K562 (cell line): ENCODE data around the gene MAP3K12. TPM values are rescaled to one million over a fixed set of nuclear protein-coding genes. Genes with fewer than 3 reads are reported as not detected.

Experiments used
- ATAC-seq: fragments of 200-7000 bp; cut with Tn5 transposase; 3 replicates; pipeline ENCODE4 v1.9.1; 2020; ENCODE audit warnings: moderate library complexity
- BruUV-seq: library from RNA; stranded (reverse); fragments of 400-500 nt; replicated peaks from 2 replicates; lab custom pipeline; 2021; lab: Mats Ljungman, UMichigan
- CTCF ChIA-PET: fragments of 300-600 bp; formaldehyde crosslinking; extraction: SDS; loops from one replicate; lab custom pipeline; 2021; ENCODE audit warnings: low intra/inter-chr PET ratio; lab: Yijun Ruan, JAX
- POLR2A ChIA-PET: fragments of 300-600, 350-650 bp; sonication (Branson Sonifier 250); formaldehyde crosslinking; extraction: SDS; loops from one replicate; lab custom pipeline; 2021; ENCODE audit warnings: antibody characterized with exemption, inconsistent platforms; lab: Yijun Ruan, JAX
- DNase-seq, 4 experiments: peaks; one replicate each; pipeline versions ENCODE4 v3.0.0 to v3.0.0-alpha.2; 2011 to 2018; ENCODE audit warnings: low spot score in 3 of 4, mixed read lengths in 3 of 4; ENCODE audit errors: extremely low read depth in 1 of 4
- FAIRE-seq: peaks from 2 replicates; lab custom pipeline; 2011; peaks lifted over from hg19 to GRCh38; lab: Jason Lieb, UNC
- H2AFZ ChIP-seq: 2 replicates; pipeline ENCODE4 v1.6.0; 2011; ENCODE audit warnings: low read depth, low read length, control low read depth, inconsistent platforms
- H3K27ac ChIP-seq: fragments of 200-600 bp; 3 replicates; pipeline ENCODE4 v1.8.0; 2011; ENCODE audit warnings: low read depth, mild to moderate bottlenecking, control low read depth, inconsistent platforms, low read length, moderate library complexity, mixed read lengths; ENCODE audit errors: extremely low read depth
- H3K27me3 ChIP-seq, 2 experiments: fragments of 300-600 bp in 1 of 2; 2 replicates in 1 of 2; 3 replicates in 1 of 2; pipeline versions ENCODE4 v1.6.0 to v1.8.0; 2011; ENCODE audit warnings: inconsistent platforms in 2 of 2, low read length in 2 of 2, mild to moderate bottlenecking in 1 of 2, mixed read lengths in 1 of 2, moderate library complexity in 1 of 2; ENCODE audit not compliant: control insufficient read depth in 2 of 2, insufficient read depth in 2 of 2
- H3K36me3 ChIP-seq: fragments of 300-600 bp; 3 replicates; pipeline ENCODE4 v1.8.0; 2011; ENCODE audit warnings: mild to moderate bottlenecking, low read length, inconsistent platforms; ENCODE audit not compliant: control insufficient read depth, insufficient read depth
- H3K4me1 ChIP-seq, 2 experiments: fragments of 200-600 bp in 1 of 2; replicated peaks in 1 of 2; 2 replicates in 1 of 2; 3 replicates in 1 of 2; pipeline versions ENCODE4 v1.5.1 to v1.8.0; 2011; ENCODE audit warnings: inconsistent platforms in 2 of 2, low read length in 2 of 2, mild to moderate bottlenecking in 1 of 2, mixed read lengths in 1 of 2, moderate library complexity in 1 of 2; ENCODE audit not compliant: control insufficient read depth in 2 of 2, insufficient read depth in 2 of 2
- H3K4me2 ChIP-seq: 2 replicates; pipeline ENCODE4 v1.6.1; 2011; ENCODE audit warnings: low read length, control low read depth, inconsistent platforms, mixed read lengths; ENCODE audit not compliant: insufficient read depth
- H3K4me3 ChIP-seq: fragments of 200-600 bp; sonication (generic), shearing (Covaris generic); 2 replicates; pipeline ENCODE4 v1.5.1; 2016; ENCODE audit warnings: control low read depth, inconsistent platforms
- H3K79me2 ChIP-seq: fragments of 200-600 bp; 3 replicates; pipeline ENCODE4 v1.8.0; 2011; ENCODE audit warnings: low read length, inconsistent platforms; ENCODE audit not compliant: control insufficient read depth, insufficient read depth
- H3K9ac ChIP-seq, 2 experiments: 2 replicates each; pipeline versions ENCODE4 v1.6.0 to v1.6.1; 2011; ENCODE audit warnings: low read depth in 2 of 2, low read length in 2 of 2, control low read depth in 1 of 2, inconsistent platforms in 1 of 2, mild to moderate bottlenecking in 1 of 2, mixed read lengths in 1 of 2; ENCODE audit not compliant: insufficient read depth in 1 of 2
- H3K9me1 ChIP-seq: one replicate; pipeline ENCODE4 v1.6.0; 2011; ENCODE audit warnings: inconsistent platforms, mild to moderate bottlenecking, low read length, moderate library complexity; ENCODE audit not compliant: control insufficient read depth, insufficient read depth
- H3K9me3 ChIP-seq: replicated peaks from 2 replicates; pipeline ENCODE4 v1.5.1; 2011; ENCODE audit warnings: low read depth, low read length, inconsistent platforms; ENCODE audit not compliant: control insufficient read depth, insufficient read depth
- H4K20me1 ChIP-seq: replicated peaks from 2 replicates; pipeline ENCODE4 v1.6.1; 2011; ENCODE audit warnings: low read length, inconsistent platforms, mixed read lengths; ENCODE audit not compliant: control insufficient read depth, insufficient read depth
- ELK3 ChIP-seq: fragments of 450-650 bp; formaldehyde crosslinking; IDR thresholded peaks from 2 replicates; pipeline ENCODE4 v1.4.0; 2020; ENCODE audit warnings: mild to moderate bottlenecking
- KLF13 ChIP-seq: fragments of 450-650 bp; IDR thresholded peaks from 2 replicates; pipeline ENCODE4 v1.6.1; 2016; ENCODE audit warnings: missing genetic modification characterization, low read depth, mild to moderate bottlenecking, missing compliant biosample characterization, moderate library complexity, borderline replicate concordance
- NRF1 ChIP-seq, 2 experiments: fragments of 450-650 bp; IDR thresholded peaks in 1 of 2; conservative IDR thresholded peaks in 1 of 2; 2 replicates each; pipeline ENCODE4 v1.6.1; 2014; ENCODE audit warnings: mild to moderate bottlenecking in 2 of 2
- RNF2 ChIP-seq: sonication (generic); IDR thresholded peaks from 2 replicates; pipeline ENCODE4 v1.6.1; 2016
- SMARCE1 ChIP-seq: fragments of 450-650 bp; IDR thresholded peaks from 2 replicates; pipeline ENCODE4 v1.7.1; 2016; ENCODE audit warnings: mild to moderate bottlenecking
- SNRNP70 ChIP-seq: fragments of 200-400 bp; formaldehyde crosslinking; optimal IDR thresholded peaks from 2 replicates; pipeline ENCODE3; 2017; ENCODE audit warnings: low read depth, low read length
- TAL1 ChIP-seq: fragments of 450-650 bp; IDR thresholded peaks from 2 replicates; pipeline ENCODE4 v1.6.1; 2016; ENCODE audit warnings: mild to moderate bottlenecking
- ZKSCAN1 ChIP-seq: fragments of 150-350 bp; IDR thresholded peaks from 2 replicates; pipeline ENCODE4 v1.6.1; 2016; ENCODE audit warnings: low read depth, low read length
- WGBS: fragments of 100-300 bp; shearing (Covaris generic); methylation state at CpG from one replicate; pipeline ENCODE4 v1.1.6; 2016; ENCODE audit warnings: low coverage, mixed read lengths; ENCODE audit not compliant: insufficient coverage; ENCODE audit errors: missing lambda C conversion rate; 5-methylcytosine and 5-hydroxymethylcytosine counted together
- in situ Hi-C: fragments of 300-500 bp; cut with MboI; formaldehyde crosslinking; loops from 4 replicates; pipeline ENCODE4 v1.15.0; 2018; ENCODE audit warnings: inconsistent platforms, mixed read lengths
- intact Hi-C: fragments of 100-400 bp; cut with micrococcal nuclease; formaldehyde crosslinking; loops from 2 replicates; pipeline ENCODE4 v1.14.2; 2022
- polyA plus RNA-seq, 8 experiments: library from polyadenylated mRNA; depleted of rRNA in 4 of 8; stranded (reverse) in 5 of 8; unstranded in 3 of 8; fragments of >200 nt; fragmentation: Nextera tagmentation in 2 of 8; fragmentation: Illumina TruSeq in 1 of 8; extraction: Ambion mirVana in 2 of 8; extraction: Trizol in 1 of 8; gene quantifications; 2 replicates each; pipeline versions ENCODE4 v1.2.1 to v1.2.3, GENCODE V29; 2011 to 2014; ENCODE audit warnings: inconsistent platforms in 1 of 8, missing spikeins in 1 of 8
- total RNA-seq, 7 experiments: library from RNA; depleted of rRNA in 6 of 7; stranded (reverse); fragments of >200 nt in 6 of 7; fragmentation: Illumina TruSeq in 2 of 7; extraction: Trizol in 2 of 7; gene quantifications; 2 replicates each; pipeline versions ENCODE4 v1.2.1 to v1.2.3, GENCODE V29; 2011 to 2021; ENCODE audit warnings: low replicate concordance in 1 of 7

Gene MAP3K12
- total and polyA plus RNA-seq, 9 of the 15 experiments (the other 6 are each of a cell fraction or from before 2014, with no cell fraction given) = 0.10 to 2.4 (median 1.6) TPM

DNA sequence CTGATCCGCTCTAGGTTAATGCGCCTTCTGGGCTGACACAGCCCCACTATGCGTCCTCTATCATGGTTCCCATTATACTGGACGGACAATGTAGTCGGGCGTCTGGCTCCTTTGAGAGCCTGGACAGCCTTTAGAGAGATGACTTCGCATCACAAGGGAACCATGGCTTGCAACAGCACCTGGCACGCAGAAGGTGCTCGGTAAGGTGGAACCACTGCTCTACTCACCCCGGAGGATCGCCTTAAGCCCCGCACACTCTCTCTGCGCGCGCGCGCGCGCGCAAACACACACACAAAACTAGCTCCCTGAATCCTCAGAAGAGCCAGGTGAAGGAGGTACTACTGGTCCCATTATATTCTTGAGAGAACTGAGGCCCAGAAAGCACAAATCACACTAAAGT is 7.1 kb downstream of the MAP3K12 start:
- Histone ChIP-seq H3K9me3 (no peaks in the 10 kb centered on the region), H3K4me1 (peaks cover 27 to 40% of the 10 kb centered on the region in 2 experiments; a peak in 4 of 5 replicates), H4K20me1 (no peaks in the 10 kb centered on the region), H3K4me3 (0 out of 2 replicates have a peak overlapping the region, but pooled peaks have one; percentile 47), H3K9ac (peak overlapping the region in 1 of 2 experiments; percentile 78; a peak in 2 of 4 replicates), H3K27me3 (no peaks in the 10 kb centered on the region), H3K27ac (peak overlapping the region; percentile 56; the same call in 1 of the 3 replicates), H3K79me2 (no peaks in the 10 kb centered on the region), H3K9me1 (no peaks in the 10 kb centered on the region), H3K4me2 (peak overlapping the region; percentile 79), H3K36me3 (peaks cover 7% of the 10 kb centered on the region; the same call in 2 of the 3 replicates), H2AFZ (peak overlapping the region; percentile 86; the same call in 1 of the 2 replicates)
- POLR2A ChIA-PET = interaction anchor here (0.5 to 2.0 kb wide), 9 partner anchors 9 to 63 kb away, joined by 3 to 13 read pairs (median 4); partner anchors contain the start of gene TARBP2
- intact Hi-C loops = no loop called here
- no peak for ATAC-seq
- DNase-seq = no peak
- TF ChIP-seq ZKSCAN1 = peak; percentile 50; the same call in 1 of the 2 replicates
- no peak for TF ChIP-seq RNF2
- TF ChIP-seq NRF1 (conservative IDR thresholded peaks at IDR 0.05 in 1 of 2, IDR thresholded peaks at IDR 0.05 in 1 of 2) = peak; percentile 47 to 56; a peak in 3 of 4 replicates
- 92% methylated on average over 17 of the region's 20 CpGs for WGBS
- in situ Hi-C loops = no loop called here
- CTCF ChIA-PET = no interaction called here
- no TSS peak for BruUV-seq
- no peak for FAIRE-seq

DNA sequence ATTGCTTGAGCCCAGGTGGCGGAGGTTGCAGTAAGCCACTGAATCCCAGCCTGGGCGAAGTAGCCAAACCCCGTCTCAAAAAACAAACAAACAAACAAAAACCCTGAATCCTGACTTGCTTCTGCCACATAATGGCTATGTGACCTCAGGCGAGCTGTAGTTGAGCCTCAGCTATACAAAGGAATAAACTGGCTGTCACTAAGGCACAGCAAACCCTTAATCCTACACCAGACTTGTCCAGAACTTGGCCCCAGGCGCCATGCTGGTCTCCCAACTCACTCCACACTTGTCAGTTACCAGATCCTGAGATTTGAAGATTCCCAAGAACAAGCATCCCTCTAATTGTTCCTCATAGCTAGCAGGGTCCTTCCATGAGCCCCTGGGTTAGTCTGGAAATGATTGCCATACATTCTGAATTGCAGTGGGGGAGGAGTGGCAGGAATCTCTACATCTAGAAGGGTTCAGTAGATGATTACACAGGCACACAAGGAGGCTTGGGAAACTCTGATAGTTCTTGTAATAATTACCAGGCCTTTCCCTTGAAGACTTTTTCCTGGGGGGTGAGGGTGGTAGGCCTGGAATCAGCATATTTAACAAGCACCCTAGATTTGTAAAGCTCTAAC is 9.9 kb downstream of the MAP3K12 start:
- ATAC-seq (no peak), DNase-seq (no peak), FAIRE-seq (peak; percentile 32)
- no peak overlapping the region for H3K4me2 ChIP-seq
- ChIA-PET CTCF (no interaction called here), POLR2A (interaction anchor here (0.6 to 2.5 kb wide), 11 partner anchors 8 to 247 kb away, joined by 3 to 13 read pairs (median 4); partner anchors contain the start of genes NPFF and TARBP2)
- peaks cover 10 to 33% of the 10 kb centered on the region in 2 experiments; a peak in 4 of 5 replicates for H3K4me1 ChIP-seq
- H3K27me3 ChIP-seq = no peaks in the 10 kb centered on the region
- intact Hi-C loops (no loop called here), in situ Hi-C loops (no loop called here)
- BruUV-seq = no TSS peak
- H3K36me3 ChIP-seq = peaks cover 34% of the 10 kb centered on the region; the same call in 2 of the 3 replicates
- no peaks in the 10 kb centered on the region for H3K9me1 ChIP-seq
- H3K27ac ChIP-seq = no peak overlapping the region
- no peaks in the 10 kb centered on the region for H3K79me2 ChIP-seq
- H3K4me3 ChIP-seq = no peak overlapping the region
- H3K9me3 ChIP-seq = no peaks in the 10 kb centered on the region
- 0 out of 2 replicates have a peak, but pooled peaks cover 8% of the 10 kb centered on the region for H4K20me1 ChIP-seq
- no peak overlapping the region for H2AFZ ChIP-seq
- TF ChIP-seq KLF13 (no peak), TAL1 (no peak), SNRNP70 (no peak), ELK3 (CRISPR knock-in tag) (no peak), SMARCE1 (no peak)
- H3K9ac ChIP-seq = peak overlapping the region in 1 of 2 experiments; percentile 20; a peak in 1 of 4 replicates
- WGBS = 76% methylated on average over 5 of the region's 5 CpGs
